Activated gamma-delta T cell treated with Interleukin-2 at 50 U/mL for 16 hours (primary cell): Measurements from ENCODE around the gene PROC.

Source experiments
- DNase-seq: peaks from one replicate; pipeline ENCODE4 v3.0.0-alpha.2; 2020

Gene PROC

GRCh38 chr2:127463155-127463991, 45.1 kb downstream of the PROC start:
- DNase-seq, result no peak

DNA sequence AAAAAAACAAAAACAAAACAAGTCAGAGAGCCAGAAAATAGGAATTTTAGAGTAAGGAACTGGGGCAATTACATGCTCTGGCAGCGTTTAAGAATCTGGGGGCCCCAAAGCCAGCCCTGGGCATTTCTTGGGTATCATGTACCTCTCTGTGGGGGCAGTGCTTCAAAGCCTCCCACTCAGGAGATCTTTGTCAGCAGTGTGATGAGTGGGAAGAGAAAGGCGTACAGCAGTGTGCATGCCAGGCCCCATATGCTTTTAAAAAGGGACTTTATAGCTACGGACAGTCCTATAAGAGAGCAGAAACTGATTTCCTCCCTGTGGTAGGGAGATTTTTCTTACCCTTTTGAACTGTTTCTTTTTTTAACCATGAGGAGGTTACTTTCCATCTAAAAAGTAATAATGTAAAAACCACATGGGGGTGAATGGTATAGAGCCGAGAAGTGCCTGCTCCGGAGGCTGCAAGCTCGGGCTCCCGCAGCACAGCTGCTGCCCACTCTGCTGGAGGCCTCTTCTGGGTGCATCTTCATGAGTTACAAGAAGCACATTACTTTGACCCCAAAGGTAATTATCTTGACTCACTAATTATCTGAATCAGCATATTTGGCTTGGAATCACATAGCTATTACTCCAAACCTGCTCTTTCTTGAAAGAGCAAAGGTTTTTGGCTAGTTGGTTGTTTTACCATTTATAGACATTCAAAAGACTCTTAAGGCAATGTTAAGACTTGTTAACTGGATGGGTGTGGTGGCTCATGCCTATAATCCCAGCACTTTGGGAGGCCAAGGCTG, 46.4 kb downstream of the PROC start:
- DNase-seq, result no peak

DNA sequence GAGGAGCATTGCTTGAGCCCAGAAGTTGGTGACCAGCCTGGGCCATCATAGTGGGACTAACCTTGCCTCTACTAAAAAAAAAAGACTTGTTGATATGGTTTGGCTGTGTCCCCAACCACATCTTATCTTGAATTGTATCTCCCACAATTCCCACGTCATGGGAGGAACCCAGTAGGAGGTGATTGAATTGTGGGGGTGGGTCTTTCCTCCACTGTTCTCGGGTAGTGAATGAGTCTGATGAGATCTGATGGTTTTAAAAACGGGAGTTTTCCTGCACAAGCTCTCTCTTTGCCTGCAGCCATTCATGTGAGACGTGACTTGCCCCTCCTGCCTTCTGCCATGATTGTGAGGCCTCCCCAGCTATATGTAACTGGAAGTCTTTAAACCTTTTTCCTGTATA, 47.0 kb downstream of the PROC start:
- DNase-seq, result no peak

GRCh38 chr2:127469051-127469450, 50.8 kb downstream of the PROC start:
- no peak for DNase-seq

DNA sequence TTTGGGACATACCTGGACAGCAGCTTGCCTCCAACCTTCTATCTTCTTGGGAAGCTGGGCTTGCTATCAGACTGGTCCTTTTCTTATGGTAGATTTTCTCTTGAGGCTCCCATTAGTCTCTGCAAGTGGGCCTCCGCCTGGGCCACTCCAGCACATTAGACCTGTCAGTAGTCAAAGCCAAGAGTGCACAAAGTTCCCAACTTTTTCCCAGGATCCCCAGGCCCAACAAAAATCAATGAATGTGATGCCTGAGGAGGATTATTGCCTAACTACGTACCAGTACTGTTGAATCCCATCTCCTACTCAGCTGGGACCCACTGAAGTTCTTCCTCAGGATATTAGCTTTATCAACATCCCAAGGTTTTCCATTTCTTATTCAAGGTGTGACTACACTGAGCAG, 51.7 kb downstream of the PROC start:
- no peak for DNase-seq

DNA sequence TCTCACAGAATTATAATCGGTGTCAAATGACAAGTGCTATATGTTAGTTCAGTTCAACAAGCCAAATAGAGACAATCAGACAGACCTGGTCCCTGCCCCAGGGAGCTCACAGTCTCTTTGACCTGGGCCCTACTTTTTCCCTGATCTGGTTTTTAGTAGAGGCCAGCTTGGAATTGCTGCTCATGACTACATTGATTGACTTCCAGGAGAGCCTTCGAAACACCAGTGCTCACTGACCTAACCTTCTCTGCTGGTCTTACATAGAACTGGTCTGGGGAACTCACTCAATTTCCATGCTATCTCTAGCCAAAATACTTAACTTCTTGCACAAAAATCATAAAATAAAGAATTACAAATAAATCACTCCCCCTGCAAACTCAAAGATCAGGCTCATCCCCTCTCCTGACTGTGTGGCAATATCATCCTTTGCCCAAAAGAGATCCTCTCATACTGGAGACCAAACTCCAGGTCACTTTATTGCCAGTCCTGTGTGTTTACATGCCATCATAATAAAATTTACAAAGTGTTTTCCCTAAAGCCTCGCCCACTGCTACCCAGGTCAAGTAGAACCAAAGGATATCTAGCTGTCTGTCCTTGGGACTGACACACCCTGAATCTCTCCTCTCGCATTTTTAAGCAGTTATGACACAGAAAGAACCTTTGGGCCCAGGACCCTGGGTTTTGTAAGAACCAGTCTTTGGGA, 53.2 kb downstream of the PROC start:
- no peak for DNase-seq

DNA sequence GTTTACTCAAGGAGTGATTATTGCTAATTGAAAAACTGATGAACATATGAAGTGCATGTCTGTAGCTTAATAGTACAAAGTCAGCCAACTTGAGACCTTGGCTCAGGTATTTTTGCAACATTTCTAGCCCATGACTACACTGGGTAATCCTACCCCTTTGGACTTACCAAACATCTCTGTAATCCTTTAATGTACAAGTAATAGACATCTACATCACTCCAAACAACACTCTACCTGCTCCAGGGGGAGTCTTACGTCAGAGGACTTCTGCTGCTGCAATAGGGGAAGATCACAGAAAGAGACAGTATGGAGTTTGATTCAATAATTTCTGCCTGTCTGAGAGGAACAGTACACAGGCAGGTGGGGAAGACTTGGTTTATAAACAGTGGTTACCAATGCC, 54.0 kb downstream of the PROC start:
- DNase-seq, result no peak

- DNase-seq, result no peak
These were observed 57.6 kb downstream of the PROC start for GRCh38 chr2:127475788-127476187.
